Measurements from ENCODE around the gene HIC1.

GRCh38 chr17:2060385-2060658 is 5.4 kb downstream of the HIC1 start:
- no peak for TF ChIP-seq CTCF (conservative IDR thresholded peaks at IDR 0.05 in 1 of 2, IDR thresholded peaks at IDR 0.05 in 1 of 2; ENCODE audit: extremely low read depth in 1 of 2, insufficient read depth in 1 of 2, low read depth in 1 of 2, low read length in 2 of 2)
- no peak for TF ChIP-seq EZH2 (IDR thresholded peaks at IDR 0.05; ENCODE audit: borderline replicate concordance, low read length)
